ENCODE results near the gene CPB2. TPM values are rescaled to one million over a fixed set of nuclear protein-coding genes. Genes with fewer than 3 reads are reported as not detected.

Gene CPB2
- total RNA-seq, 1 donor from 2014 or later = not detected

DNA sequence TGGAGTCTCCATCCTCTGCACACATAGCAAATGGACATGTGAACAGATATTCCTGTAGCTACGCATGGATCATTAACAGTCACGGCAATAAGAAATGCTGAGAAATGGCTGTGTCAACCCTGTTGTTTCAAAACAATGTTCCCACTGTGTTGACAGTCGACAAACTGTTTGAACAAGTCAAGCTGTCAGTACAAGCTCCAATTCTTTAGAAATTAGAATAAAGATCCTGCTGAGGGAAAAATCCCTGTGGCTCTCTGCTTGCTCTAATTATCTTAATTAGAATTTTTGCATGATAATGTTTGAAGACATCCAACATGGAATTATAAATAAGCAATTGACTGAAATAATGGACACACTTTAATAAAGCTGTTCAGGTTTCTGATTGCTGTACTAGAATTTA, 37.9 kb upstream of the CPB2 start:
- no peaks in the 10 kb centered on the region for H3K9me3 ChIP-seq (ENCODE audit: control insufficient read depth in 3 of 3, low read length in 3 of 3)
- no peak overlapping the region for H3K4me3 ChIP-seq (ENCODE audit: low read length in 3 of 3)
- H3K27me3 ChIP-seq (ENCODE audit: control insufficient read depth in 3 of 3, insufficient read depth in 3 of 3, low read length in 3 of 3) = peaks cover 0 to 3% (median 0%) of the 10 kb centered on the region in 3 donors
- no peaks in the 10 kb centered on the region for H3K4me1 ChIP-seq (ENCODE audit: control insufficient read depth in 3 of 3, insufficient read depth in 3 of 3, low read length in 3 of 3)
- H3K9ac ChIP-seq (ENCODE audit: low read depth in 1 of 3, low read length in 3 of 3) = no peak overlapping the region
- H3K36me3 ChIP-seq (ENCODE audit: control insufficient read depth in 3 of 3, insufficient read depth in 3 of 3, low read length in 3 of 3) = no peaks in the 10 kb centered on the region
- H3K27ac ChIP-seq (ENCODE audit: low read depth, low read length) = no peak overlapping the region

DNA sequence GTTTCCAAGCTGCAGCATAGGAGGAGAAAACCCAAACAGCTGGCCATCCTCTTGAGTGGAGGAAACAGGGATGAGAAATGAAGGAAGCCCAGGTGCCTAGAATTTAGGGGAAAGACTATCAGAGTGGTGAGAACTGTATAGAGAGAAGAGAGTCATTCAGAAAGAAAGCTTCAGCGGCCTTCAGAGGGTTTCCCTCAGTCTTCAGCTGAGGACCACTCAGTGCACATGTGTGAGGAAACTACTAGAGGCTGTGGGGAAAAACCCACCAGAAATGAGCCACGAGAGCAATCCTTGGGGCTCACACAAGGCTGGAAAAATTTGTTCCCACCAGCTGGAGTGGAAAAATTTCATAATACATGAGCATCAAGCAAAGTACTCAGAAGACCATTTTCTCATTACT, 35.2 kb upstream of the CPB2 start:
- Histone ChIP-seq H3K36me3 (ENCODE audit: control insufficient read depth in 3 of 3, insufficient read depth in 3 of 3, low read length in 3 of 3) (no peaks in the 10 kb centered on the region), H3K4me3 (ENCODE audit: low read length in 3 of 3) (no peak overlapping the region), H3K27ac (ENCODE audit: low read depth, low read length) (no peak overlapping the region), H3K9ac (ENCODE audit: low read depth in 1 of 3, low read length in 3 of 3) (no peak overlapping the region), H3K4me1 (ENCODE audit: control insufficient read depth in 3 of 3, insufficient read depth in 3 of 3, low read length in 3 of 3) (no peaks in the 10 kb centered on the region), H3K27me3 (ENCODE audit: control insufficient read depth in 3 of 3, insufficient read depth in 3 of 3, low read length in 3 of 3) (peaks cover 0 to 10% (median 0%) of the 10 kb centered on the region in 3 donors), H3K9me3 (ENCODE audit: control insufficient read depth in 3 of 3, low read length in 3 of 3) (no peaks in the 10 kb centered on the region)

DNA sequence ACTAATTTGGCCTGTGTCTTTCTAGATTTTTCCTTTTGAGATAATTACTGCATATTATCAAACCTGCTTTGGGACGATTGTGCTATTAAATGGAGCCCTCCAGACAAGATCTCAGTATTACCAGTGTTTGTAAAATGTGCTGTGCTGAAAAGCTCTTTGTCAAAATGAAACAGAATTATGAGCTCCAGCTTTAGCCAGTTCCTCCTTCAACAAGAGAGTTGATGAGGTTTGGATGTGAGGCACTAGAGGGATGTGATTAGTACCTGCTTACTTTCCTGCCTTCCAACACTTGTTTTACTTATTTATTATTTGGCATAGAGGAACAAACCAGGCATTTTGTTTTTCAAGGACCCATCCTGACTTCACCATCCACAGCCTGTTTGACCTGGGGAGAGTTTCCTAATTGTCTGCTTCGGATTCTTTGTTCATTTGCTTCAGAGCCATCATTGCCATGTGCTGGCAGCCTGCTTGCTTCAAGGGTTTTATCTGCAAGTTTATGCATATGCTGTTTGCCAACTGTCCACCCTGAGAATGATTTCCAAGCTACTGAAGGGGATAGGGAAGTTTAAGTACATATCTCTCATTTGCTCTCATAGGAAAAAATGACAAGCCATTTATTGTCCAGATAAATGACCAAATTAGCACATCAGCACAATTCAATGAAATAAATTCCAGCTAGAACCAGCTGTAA, 32.9 kb upstream of the CPB2 start:
- Histone ChIP-seq H3K4me3 (ENCODE audit: low read length in 3 of 3) (no peak overlapping the region), H3K27me3 (ENCODE audit: control insufficient read depth in 3 of 3, insufficient read depth in 3 of 3, low read length in 3 of 3) (peaks cover 0 to 10% (median under 1%) of the 10 kb centered on the region in 3 donors), H3K9ac (ENCODE audit: low read depth in 1 of 3, low read length in 3 of 3) (no peak overlapping the region), H3K4me1 (ENCODE audit: control insufficient read depth in 3 of 3, insufficient read depth in 3 of 3, low read length in 3 of 3) (no peaks in the 10 kb centered on the region), H3K9me3 (ENCODE audit: control insufficient read depth in 3 of 3, low read length in 3 of 3) (no peaks in the 10 kb centered on the region), H3K36me3 (ENCODE audit: control insufficient read depth in 3 of 3, insufficient read depth in 3 of 3, low read length in 3 of 3) (no peaks in the 10 kb centered on the region), H3K27ac (ENCODE audit: low read depth, low read length) (no peak overlapping the region)

DNA sequence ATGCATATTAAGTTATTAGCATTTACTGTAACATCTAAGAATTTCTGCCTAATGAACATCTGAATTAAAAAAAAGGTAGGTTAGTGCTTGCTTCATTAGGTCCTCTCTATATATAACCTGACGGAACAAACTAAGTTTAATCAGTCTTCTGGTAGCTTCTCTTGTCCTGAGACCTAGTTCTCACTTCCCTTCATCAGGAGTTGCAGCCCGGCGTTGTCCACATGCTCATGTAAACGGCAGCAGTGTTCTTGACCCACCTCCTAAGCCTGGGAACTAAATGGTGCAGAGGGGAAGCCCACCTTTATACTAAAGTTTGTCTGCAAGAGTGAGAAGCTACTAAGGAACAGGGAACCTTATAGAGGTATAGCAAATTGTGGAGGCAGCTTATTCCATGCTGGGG, 31.9 kb upstream of the CPB2 start:
- Histone ChIP-seq H3K27me3 (ENCODE audit: control insufficient read depth in 3 of 3, insufficient read depth in 3 of 3, low read length in 3 of 3) (peaks cover 2 to 10% (median 3%) of the 10 kb centered on the region in 3 donors), H3K9me3 (ENCODE audit: control insufficient read depth in 3 of 3, low read length in 3 of 3) (no peaks in the 10 kb centered on the region), H3K36me3 (ENCODE audit: control insufficient read depth in 3 of 3, insufficient read depth in 3 of 3, low read length in 3 of 3) (no peaks in the 10 kb centered on the region), H3K4me3 (ENCODE audit: low read length in 3 of 3) (no peak overlapping the region), H3K4me1 (ENCODE audit: control insufficient read depth in 3 of 3, insufficient read depth in 3 of 3, low read length in 3 of 3) (no peaks in the 10 kb centered on the region), H3K9ac (ENCODE audit: low read depth in 1 of 3, low read length in 3 of 3) (no peak overlapping the region), H3K27ac (ENCODE audit: low read depth, low read length) (no peak overlapping the region)

DNA sequence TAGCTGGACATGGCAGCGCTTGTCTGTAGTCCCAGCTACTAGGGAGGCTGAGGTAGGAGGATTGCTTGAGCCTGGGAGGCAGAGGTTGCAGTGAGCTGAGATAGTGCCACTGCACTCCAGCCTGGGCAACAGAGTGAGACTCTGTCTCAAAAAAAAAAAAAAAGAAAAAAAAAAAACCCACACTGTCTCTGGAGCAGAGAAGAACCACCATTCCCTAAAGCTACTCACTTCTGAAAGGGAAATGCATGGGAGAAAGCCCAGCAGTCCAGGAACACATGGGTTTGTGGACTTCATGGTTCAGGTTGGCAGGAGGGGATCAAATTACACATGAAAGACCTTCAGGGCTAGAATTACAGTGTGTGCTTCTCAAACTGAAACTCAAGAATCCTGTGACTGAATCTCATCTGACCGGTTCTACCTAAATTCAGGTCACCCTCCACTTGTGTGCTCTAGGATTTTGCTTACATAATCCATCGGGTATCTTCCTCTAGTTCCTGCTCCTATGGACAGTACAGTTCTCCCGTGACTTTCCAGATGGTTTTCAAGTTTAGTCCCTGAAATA, 30.2 kb upstream of the CPB2 start:
- H3K9ac ChIP-seq (ENCODE audit: low read depth in 1 of 3, low read length in 3 of 3) = no peak overlapping the region
- H3K4me1 ChIP-seq (ENCODE audit: control insufficient read depth in 3 of 3, insufficient read depth in 3 of 3, low read length in 3 of 3) = no peaks in the 10 kb centered on the region
- peaks cover 3 to 10% (median 3%) of the 10 kb centered on the region in 3 donors for H3K27me3 ChIP-seq (ENCODE audit: control insufficient read depth in 3 of 3, insufficient read depth in 3 of 3, low read length in 3 of 3)
- no peak overlapping the region for H3K4me3 ChIP-seq (ENCODE audit: low read length in 3 of 3)
- H3K36me3 ChIP-seq (ENCODE audit: control insufficient read depth in 3 of 3, insufficient read depth in 3 of 3, low read length in 3 of 3) = no peaks in the 10 kb centered on the region
- H3K9me3 ChIP-seq (ENCODE audit: control insufficient read depth in 3 of 3, low read length in 3 of 3) = no peaks in the 10 kb centered on the region
- H3K27ac ChIP-seq (ENCODE audit: low read depth, low read length) = no peak overlapping the region

DNA sequence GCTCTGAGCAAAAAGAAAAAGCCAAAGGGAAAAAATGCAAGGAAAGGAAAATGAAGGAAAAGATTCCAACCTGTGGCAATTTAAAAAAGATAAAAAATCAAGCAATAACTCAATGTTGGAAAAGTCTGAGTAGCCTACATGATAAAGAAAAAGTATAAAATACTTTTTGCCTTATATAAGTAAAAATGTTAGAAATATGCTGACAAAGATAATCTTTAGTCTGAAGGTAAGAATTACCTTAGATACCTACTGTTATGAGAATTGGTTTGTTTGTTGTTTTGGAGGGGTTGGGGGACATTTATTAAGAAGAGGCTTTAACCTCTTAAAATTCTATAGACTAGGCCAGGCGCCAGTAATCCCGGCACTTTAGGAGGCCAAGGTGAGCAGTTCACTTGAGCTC, 29.7 kb upstream of the CPB2 start:
- H3K36me3 ChIP-seq (ENCODE audit: control insufficient read depth in 3 of 3, insufficient read depth in 3 of 3, low read length in 3 of 3) = no peaks in the 10 kb centered on the region

DNA sequence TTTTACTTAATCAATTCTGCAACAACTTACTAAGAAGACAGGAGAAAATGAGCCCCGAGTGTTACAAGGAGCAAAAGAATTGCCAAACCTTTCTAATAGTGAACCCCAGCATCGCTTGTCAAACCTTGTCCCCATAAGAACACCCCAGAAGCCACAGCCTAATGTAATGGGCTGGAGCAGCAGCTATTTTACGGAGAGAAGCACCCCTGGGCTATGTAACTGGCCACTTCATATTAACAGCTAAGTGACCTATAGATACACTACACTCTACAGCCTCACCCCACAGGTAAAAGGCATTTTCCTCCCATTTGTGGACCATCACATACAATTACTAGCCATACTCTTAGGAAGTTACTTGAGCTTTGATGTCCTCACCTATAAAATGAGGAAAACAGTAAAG, 27.3 kb upstream of the CPB2 start:
- H3K36me3 ChIP-seq (ENCODE audit: control insufficient read depth in 3 of 3, insufficient read depth in 3 of 3, low read length in 3 of 3) = no peaks in the 10 kb centered on the region
- no peak overlapping the region for H3K27ac ChIP-seq (ENCODE audit: low read depth, low read length)
- peaks cover 3 to 12% (median 5%) of the 10 kb centered on the region in 3 donors for H3K27me3 ChIP-seq (ENCODE audit: control insufficient read depth in 3 of 3, insufficient read depth in 3 of 3, low read length in 3 of 3)
- no peaks in the 10 kb centered on the region for H3K9me3 ChIP-seq (ENCODE audit: control insufficient read depth in 3 of 3, low read length in 3 of 3)
- H3K4me1 ChIP-seq (ENCODE audit: control insufficient read depth in 3 of 3, insufficient read depth in 3 of 3, low read length in 3 of 3) = no peaks in the 10 kb centered on the region
- no peak overlapping the region for H3K9ac ChIP-seq (ENCODE audit: low read depth in 1 of 3, low read length in 3 of 3)
- no peak overlapping the region for H3K4me3 ChIP-seq (ENCODE audit: low read length in 3 of 3)

More for the DNA sequence above, 29.7 kb upstream of the CPB2 start:
- Histone ChIP-seq H3K27me3 (ENCODE audit: control insufficient read depth in 3 of 3, insufficient read depth in 3 of 3, low read length in 3 of 3) (peaks cover 3 to 14% (median 5%) of the 10 kb centered on the region in 3 donors), H3K4me1 (ENCODE audit: control insufficient read depth in 3 of 3, insufficient read depth in 3 of 3, low read length in 3 of 3) (no peaks in the 10 kb centered on the region), H3K4me3 (ENCODE audit: low read length in 3 of 3) (no peak overlapping the region), H3K9me3 (ENCODE audit: control insufficient read depth in 3 of 3, low read length in 3 of 3) (no peaks in the 10 kb centered on the region), H3K9ac (ENCODE audit: low read depth in 1 of 3, low read length in 3 of 3) (no peak overlapping the region), H3K27ac (ENCODE audit: low read depth, low read length) (no peak overlapping the region)

DNA sequence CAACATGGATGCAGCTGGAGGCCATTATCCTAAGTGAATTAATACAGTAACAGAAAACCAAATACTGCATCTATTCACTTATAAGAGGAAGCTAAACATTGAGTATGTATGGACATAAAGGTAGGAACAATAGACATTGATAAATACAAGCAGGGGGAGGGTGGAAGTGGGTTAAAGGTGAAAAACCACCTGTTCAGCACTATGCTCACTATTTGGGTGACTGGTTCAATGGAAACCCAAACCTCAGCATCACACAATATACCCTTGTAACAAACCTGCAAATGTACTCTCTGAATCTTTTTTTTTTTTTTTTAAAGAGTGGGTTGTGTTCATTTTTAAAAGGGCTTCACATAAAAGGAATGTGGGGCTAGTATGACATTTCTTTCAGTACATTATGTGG, 26.9 kb upstream of the CPB2 start:
- Histone ChIP-seq H3K9me3 (ENCODE audit: control insufficient read depth in 3 of 3, low read length in 3 of 3) (no peaks in the 10 kb centered on the region), H3K9ac (ENCODE audit: low read depth in 1 of 3, low read length in 3 of 3) (no peak overlapping the region), H3K27ac (ENCODE audit: low read depth, low read length) (no peak overlapping the region), H3K36me3 (ENCODE audit: control insufficient read depth in 3 of 3, insufficient read depth in 3 of 3, low read length in 3 of 3) (no peaks in the 10 kb centered on the region), H3K4me1 (ENCODE audit: control insufficient read depth in 3 of 3, insufficient read depth in 3 of 3, low read length in 3 of 3) (no peaks in the 10 kb centered on the region), H3K4me3 (ENCODE audit: low read length in 3 of 3) (no peak overlapping the region), H3K27me3 (ENCODE audit: control insufficient read depth in 3 of 3, insufficient read depth in 3 of 3, low read length in 3 of 3) (peaks cover 3 to 10% (median 5%) of the 10 kb centered on the region in 3 donors)

DNA sequence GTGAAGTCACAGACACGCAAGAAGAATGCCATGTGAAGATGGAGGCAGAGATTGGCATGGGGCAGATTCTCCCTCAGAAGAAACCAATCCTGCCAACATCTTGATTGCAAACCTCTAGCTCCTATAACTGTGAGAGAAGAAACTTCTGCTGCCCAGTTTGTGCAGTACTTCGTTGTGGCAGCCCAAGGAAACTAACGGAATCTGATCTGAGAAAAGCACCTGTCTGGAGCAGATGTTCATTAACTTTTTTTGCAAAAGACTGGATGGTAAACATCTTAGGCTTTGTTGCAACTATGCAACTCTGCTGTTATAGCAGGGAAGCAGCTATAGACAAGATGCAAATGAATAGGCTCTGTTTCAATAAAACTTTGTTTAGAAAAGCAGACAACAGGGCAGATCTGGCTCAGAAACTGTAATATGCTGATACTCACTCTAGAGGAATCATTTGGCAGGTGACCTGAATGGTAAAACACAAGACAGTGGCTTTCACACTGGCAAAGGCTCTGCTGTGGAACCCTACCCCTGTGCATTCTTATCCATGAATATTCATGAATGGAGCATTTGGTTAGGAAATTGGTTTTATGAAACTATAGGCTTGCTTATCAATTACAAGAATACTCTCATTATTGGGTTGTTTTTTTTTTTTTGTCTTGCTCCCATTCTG, 25.3 kb upstream of the CPB2 start:
- Histone ChIP-seq H3K27ac (ENCODE audit: low read depth, low read length) (no peak overlapping the region), H3K4me1 (ENCODE audit: control insufficient read depth in 3 of 3, insufficient read depth in 3 of 3, low read length in 3 of 3) (no peaks in the 10 kb centered on the region), H3K9me3 (ENCODE audit: control insufficient read depth in 3 of 3, low read length in 3 of 3) (no peaks in the 10 kb centered on the region), H3K4me3 (ENCODE audit: low read length in 3 of 3) (no peak overlapping the region), H3K27me3 (ENCODE audit: control insufficient read depth in 3 of 3, insufficient read depth in 3 of 3, low read length in 3 of 3) (peaks cover 3 to 7% (median 5%) of the 10 kb centered on the region in 3 donors), H3K36me3 (ENCODE audit: control insufficient read depth in 3 of 3, insufficient read depth in 3 of 3, low read length in 3 of 3) (no peaks in the 10 kb centered on the region), H3K9ac (ENCODE audit: low read depth in 1 of 3, low read length in 3 of 3) (no peak overlapping the region)

DNA sequence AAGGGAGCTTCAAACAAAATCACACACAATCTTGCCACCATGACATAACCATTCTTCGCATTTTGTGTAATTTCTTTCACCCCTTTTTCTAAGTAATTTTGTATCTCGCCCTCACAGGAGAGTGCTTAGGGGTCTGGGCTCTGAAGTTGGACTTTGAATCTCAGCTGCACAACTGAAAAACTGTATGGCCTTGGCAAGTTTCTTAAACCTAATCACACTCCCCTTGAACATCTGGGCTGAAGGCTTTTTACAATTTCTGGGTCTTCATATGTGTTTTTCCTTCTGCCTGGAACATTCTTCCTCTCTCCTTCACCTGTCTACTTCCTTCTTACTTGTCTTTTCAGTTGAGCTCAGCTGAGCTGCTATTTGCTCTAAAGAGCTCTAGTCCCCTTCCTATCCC, 24.3 kb upstream of the CPB2 start:
- no peak overlapping the region for H3K27ac ChIP-seq (ENCODE audit: low read depth, low read length)
- H3K27me3 ChIP-seq (ENCODE audit: control insufficient read depth in 3 of 3, insufficient read depth in 3 of 3, low read length in 3 of 3) = peaks cover 3 to 7% (median 5%) of the 10 kb centered on the region in 3 donors
- H3K4me1 ChIP-seq (ENCODE audit: control insufficient read depth in 3 of 3, insufficient read depth in 3 of 3, low read length in 3 of 3) = no peaks in the 10 kb centered on the region
- no peak overlapping the region for H3K9ac ChIP-seq (ENCODE audit: low read depth in 1 of 3, low read length in 3 of 3)
- H3K4me3 ChIP-seq (ENCODE audit: low read length in 3 of 3) = no peak overlapping the region
- H3K36me3 ChIP-seq (ENCODE audit: control insufficient read depth in 3 of 3, insufficient read depth in 3 of 3, low read length in 3 of 3) = no peaks in the 10 kb centered on the region
- H3K9me3 ChIP-seq (ENCODE audit: control insufficient read depth in 3 of 3, low read length in 3 of 3) = no peaks in the 10 kb centered on the region

Measured in skeletal muscle tissue (tissue), 4 donors.